GM18526 (cell line): ENCODE measurements around the gene ATP6V0C.

Source experiments
- POLR2A ChIP-seq: IDR thresholded peaks from 3 replicates; pipeline ENCODE4 v1.6.1; 2011; ENCODE audit not compliant: insufficient read length; ENCODE audit errors: extremely low read depth

Gene ATP6V0C

DNA sequence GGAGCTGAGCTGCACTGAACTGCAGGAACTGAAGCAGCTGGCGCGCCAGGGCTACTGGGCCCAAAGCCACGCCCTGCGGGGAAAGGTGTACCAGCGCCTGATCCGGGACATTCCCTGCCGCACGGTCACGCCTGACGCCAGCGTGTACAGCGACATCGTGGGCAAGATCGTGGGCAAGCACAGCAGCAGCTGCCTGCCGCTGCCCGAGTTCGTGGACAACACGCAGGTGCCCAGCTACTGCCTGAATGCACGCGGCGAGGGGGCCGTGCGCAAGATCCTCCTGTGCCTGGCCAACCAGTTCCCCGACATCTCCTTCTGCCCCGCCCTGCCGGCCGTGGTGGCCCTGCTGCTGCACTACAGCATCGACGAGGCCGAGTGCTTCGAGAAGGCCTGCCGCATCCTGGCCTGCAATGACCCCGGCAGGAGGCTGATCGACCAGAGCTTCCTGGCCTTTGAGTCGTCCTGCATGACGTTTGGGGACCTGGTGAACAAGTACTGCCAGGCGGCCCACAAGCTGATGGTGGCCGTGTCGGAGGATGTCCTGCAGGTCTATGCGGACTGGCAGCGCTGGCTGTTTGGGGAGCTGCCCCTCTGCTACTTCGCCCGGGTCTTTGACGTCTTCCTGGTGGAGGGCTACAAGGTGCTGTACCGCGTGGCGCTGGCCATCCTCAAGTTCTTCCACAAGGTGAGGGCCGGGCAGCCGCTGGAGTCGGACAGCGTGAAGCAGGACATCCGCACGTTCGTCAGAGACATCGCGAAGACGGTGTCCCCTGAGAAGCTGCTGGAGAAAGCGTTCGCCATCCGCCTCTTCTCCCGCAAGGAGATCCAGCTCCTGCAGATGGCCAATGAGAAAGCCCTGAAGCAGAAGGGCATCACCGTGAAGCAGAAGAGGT, 17.3 kb upstream of the ATP6V0C start:
- TF ChIP-seq POLR2A, result no peak

DNA sequence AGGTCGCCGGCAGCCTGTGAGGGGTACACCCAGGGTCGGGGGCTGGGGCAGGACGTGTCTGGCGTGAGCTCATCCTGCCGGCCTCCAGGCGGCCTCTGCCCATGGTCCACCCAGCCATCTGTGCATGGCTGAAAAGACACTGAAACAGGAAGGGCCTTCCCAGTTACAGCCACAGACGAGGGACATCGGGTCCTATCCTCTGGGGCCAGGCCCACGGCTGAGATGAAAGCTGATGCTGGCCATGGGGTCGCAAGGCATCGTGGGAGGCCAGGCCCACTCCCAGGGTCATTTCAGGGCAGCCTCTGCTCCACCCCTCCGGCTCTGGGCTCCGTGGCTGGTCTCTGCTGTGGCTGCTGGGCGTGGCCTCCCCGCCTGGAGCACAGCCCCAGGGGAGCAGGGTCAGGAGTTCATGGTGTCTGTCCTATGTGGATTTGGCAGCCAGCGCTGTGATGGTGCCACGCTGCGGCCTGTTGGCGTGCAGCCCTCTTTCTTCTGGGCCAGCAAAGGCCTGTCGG, 16.6 kb upstream of the ATP6V0C start:
- TF ChIP-seq POLR2A, result no peak

DNA sequence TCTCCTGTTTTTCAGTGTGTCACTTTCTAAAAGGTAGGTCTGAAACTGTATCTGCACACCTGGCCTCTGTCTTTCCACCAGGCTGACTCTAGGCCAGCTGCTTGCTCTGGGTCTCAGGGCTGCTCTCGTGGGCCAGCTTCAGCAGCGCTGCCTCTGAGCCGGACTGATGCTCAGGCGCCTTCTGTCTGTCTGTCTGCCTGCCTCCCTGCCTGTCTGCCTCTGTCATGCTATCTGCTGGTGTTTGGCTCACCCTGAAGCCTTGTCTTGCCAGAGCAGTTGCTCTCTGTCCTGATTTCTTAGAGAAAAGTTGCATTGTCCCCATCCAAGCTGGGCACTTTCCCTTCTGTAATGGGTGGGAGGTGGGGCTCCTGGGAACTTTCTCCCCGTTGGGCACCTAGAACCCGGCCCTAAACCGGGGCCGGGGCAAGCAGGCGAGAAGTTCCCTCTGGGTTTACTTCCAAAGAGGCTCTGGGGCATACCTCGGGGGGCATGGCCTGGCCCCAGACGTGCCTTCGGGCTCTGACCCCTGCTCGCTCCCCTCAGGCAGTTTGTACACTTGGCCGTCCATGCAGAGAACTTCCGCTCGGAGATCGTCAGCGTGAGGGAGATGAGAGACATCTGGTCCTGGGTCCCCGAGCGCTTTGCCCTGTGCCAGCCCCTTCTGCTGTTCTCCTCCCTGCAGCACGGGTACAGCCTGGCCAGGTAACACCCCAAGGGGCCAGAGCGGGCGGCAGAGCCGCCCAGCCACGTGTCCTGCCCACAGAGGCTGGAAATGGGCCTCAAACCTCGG, 15.9 kb upstream of the ATP6V0C start:
- TF ChIP-seq POLR2A, result no peak

DNA sequence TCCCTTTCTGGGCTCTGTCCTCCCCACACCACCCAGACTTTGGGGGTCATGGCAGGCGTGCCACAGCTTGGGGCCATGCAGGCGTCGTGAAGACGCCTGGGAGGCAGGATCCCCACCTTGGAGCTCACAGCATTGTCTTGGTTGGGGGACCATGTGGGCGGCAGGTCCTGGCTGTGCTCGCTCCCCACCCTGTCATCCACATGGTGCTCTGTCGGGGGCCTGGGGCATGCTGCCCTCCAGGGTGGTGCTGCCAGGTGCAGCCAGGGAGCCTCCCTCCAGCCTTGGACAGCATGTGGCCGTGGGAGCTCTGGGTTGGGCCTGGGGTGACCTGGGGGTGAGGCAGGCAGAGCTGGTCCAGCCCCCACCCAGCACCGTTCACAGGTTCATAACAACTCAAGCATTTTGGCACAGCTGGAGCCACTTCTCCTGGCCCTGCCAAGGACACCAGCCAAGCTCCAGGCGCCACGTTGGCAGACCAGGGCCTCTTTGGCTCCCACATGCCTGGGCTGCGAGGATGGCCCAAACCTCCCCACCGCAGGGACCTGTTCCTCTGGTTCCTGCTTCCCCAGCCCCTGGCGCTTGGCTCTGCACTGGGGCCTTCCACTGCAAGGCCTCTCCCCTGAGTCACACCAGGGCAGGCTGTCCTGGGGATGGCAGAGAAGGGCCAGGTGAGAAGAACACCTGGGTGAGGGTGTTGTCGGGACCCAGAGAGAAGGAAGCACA, 15.1 kb upstream of the ATP6V0C start:
- no peak for TF ChIP-seq POLR2A

DNA sequence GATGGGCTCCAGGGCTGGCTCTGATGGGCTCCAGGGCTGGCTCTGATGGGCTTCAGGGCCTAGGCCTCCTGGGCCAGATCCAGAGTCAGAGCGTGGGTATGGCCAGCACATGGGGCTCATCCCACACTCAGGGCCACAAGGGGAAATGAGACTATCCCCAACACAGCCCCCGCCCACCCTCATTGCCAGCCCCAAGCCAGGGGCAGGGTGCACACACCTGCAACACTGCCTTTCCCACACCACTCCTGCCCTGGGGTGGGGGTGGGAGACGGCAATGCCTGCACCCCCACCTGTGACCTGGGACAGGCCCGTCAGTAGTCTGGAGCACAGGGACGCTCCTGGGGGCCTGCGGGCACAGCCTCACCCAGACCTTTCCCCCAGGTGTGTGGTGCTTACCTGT, 14.3 kb upstream of the ATP6V0C start:
- TF ChIP-seq POLR2A, result no peak

DNA sequence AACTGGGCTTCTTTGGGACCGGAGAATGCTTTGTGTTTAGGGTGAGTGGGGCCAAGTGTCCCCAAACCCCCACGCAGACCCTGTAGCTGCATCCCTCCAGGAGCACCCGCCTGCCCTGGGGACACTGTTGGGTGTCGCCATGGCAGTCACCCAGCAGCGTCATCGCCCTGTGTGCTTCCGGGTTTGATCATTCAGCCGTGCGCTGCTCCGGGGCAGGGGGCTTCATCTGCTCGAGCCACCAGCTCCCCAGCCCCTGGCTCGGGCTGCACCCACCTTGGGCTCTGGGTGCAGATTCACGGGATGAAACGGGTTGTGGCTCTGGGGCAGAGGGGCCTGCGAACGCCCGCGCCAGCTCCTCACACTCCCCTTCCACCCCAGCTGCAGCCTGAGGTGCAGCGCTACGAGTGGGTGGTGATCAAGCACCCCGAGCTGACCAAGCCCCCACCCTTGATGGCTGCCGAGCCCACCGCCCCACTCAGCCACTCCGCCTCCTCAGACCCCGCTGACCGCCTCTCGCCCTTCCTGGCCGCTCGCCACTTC, 13.8 kb upstream of the ATP6V0C start:
- TF ChIP-seq POLR2A, result no peak

DNA sequence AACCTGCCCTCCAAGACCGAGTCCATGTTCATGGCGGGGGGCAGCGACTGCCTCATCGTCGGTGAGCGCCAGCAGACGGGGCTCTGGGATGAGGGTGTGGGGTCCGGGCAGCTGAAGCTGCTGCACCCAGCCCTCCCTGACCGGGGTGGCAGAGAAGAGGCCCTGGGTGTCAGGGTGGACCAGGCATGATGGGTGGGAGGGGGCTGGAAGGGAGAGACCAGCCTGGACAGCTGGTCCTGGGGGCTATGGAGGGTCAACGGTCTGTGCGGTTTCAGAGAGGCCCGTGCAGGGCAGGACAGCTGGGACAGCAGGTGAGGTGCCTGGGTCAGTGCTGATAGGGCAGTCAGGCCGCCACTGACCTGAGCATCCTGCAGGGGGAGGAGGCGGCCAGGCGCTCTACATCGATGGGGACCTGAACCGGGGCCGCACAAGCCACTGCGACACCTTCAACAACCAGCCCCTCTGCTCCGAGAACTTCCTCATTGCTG, 13.3 kb upstream of the ATP6V0C start:
- TF ChIP-seq POLR2A, result no peak

DNA sequence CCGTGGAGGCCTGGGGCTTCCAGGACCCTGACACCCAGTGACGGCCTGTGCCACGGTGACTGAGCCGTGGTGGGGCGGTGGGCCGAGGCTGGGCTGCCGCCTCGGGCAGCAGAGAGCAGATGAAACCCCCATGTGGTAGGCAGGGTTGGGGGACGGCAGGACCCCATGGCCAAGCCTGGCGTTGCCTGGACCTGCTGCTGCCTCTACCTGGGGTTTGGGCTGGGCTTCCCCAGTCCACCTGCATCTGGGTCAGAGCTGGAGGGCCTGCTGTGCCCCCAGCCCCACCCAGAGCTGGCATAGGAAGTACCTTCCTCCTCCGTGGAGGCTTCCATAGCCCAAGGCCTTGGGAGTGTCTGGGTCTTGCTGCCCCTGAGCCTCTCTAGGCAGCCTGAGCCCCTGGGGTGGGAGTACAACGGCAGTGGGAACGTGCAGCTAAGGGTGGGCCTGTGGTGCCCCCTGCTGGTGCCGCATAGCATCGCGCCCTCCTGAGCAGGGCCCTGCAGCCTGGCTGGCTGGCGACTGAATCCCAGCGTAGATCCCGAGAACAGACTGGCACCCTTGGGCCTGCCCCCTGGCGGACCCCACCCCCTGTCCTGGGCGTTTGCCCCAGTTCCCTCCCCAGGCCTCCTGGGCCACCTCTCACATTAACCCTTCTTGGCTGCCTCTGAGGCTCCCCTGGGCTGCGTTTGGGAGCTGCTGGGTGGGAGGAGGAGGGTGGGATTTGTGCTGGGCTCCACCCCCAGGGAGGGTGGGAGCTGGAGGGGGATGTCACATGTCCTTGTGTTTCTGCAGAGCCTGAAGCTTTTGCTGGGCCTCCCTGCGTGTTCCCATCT, 12.6 kb upstream of the ATP6V0C start:
- TF ChIP-seq POLR2A, result no peak

DNA sequence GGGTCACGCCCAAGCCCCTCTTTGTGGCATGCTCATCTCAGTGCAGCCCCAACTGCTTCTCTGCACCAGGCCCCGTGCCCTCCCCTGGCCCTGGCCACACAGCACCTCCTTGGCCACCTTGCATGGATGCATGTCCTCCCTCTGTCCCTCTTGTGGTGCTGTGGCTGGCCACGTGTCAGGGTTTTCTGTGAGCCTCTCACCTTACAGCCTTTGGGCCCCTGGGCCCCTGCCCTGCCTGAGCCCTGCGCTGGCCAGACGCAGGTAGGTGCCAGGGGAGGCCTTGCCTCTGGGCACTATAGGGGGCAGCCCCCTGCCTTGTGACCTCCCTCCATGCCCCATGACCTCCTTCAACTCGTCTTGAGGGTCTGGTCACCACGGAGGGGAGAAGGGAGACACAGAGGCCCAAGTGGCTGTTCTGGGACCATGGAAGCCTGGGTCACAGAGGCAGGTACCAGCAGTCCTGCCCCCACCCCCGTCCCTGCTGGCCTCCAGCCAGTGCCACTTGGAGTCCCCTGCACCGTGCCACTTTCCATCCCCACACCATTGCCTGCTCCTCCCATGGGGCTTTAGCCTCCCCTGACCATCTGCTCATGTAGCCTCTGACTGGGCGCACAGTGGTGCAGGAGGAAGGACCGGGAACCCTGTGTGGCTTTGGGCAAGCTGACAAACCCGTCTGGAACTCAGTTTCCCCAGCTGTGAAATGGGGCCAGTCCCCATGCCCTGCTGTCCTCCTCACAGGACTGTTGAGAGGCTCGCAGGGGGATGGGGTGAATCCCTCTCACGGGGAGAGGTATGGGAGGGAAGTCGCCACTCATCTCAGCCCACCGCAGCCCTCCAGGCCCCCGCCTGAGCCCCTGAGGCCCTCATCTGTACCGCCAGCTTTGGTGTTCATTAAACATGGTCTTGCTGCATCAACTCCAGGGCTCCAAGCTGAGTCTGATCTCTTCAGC, 11.5 kb upstream of the ATP6V0C start:
- TF ChIP-seq POLR2A, result no peak

DNA sequence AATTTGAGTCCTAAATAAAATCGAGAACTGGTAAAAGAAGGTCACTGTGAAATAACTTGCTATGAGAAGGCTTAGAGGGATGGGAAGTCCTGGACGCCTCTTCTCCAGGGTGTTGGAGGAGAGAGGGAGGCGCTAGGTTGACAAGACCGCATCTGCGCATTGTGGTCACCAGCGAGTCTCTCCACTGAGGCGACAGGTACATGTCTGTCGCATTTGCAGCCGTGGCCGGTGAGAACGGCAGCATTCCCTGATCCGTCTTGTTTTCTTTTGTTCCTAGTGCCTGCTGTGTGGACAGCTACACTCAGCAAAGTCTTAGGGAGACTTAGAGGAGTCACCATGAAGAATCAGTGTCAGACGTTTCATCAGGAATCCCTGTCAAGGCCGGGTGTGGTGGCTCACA, 8.1 kb upstream of the ATP6V0C start:
- TF ChIP-seq POLR2A, result no peak

DNA sequence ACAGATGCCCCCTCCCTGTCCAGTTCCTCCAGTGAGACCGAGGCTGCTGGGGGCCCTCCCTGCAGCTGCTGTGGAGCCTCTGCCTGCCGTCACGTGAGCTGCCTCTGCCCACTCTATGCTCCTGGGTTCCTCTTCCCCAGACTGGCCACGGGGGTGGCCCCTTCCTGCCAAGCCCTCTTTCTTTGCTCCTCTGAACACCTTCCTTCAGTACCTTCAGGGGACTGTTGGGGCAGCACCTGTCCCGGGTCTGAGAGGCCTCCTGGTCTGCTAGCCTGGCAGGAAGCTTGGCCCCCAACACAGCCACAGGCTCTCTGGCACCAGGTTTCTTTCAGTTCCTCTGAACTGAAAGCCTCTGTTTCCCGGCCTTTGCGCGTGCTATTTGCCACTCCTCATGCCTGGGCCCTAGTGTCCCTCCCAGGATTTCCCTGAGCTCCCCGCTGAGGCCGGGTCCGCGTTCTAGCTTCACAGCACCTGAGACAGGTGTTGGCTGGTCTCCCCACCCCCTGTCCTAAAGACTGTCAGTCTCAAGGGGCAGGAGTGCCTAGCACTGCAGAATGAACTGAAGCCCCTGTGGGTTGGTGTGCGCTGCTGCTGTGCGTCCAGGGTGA, 6.6 kb upstream of the ATP6V0C start:
- no peak for TF ChIP-seq POLR2A

DNA sequence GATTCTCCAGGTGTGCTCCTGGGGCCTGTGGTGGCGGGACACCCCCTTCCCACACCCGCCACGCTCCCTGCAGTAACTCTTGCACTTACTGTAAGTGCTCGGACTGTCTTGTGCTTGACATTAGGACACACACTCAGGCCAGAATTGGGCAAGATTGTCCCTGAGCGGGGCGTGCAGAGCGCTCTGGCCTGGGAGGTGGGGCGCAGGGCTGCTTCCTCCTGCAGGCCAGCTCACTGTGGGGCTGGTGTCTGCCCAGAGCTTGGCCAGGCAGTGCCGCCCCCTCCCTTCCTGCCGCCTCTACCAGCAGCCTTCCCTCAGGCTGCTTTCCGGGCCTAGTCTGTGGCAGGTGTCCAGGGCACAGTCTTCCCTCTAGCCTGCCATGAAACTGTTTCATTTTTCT, 6.1 kb upstream of the ATP6V0C start:
- no peak for TF ChIP-seq POLR2A
